HL-60 (cell line): Measurements from ENCODE around the gene CFAP92.

ENCODE experiments used
- DNase-seq, 2 experiments: peaks; one replicate each; pipeline ENCODE4 v3.0.0-alpha.2; 2010 to 2020; ENCODE audit warnings: low read depth in 1 of 2, low spot score in 1 of 2
- H3K27ac ChIP-seq: fragments of 250-450 bp; sonication (Bioruptor Pico); replicated peaks from 2 replicates; pipeline ENCODE4 v1.5.1; 2020; ENCODE audit warnings: mild to moderate bottlenecking, moderate library complexity
- H3K27me3 ChIP-seq: fragments of 250-450 bp; sonication (Bioruptor Pico); 2 replicates; pipeline ENCODE4 v1.5.1; 2021; ENCODE audit warnings: mild to moderate bottlenecking, moderate library complexity; ENCODE audit not compliant: insufficient read depth, poor library complexity, severe bottlenecking
- H3K4me3 ChIP-seq: replicated peaks from 2 replicates; pipeline ENCODE4 v1.5.1; 2011; ENCODE audit warnings: mild to moderate bottlenecking, control low read depth, low read length; ENCODE audit not compliant: insufficient read depth
- GABPA ChIP-seq: IDR thresholded peaks from 2 replicates; pipeline ENCODE4 v1.6.1; 2012; ENCODE audit warnings: low read depth
- POLR2AphosphoS5 ChIP-seq: IDR thresholded peaks from 2 replicates; pipeline ENCODE4 v1.6.1; 2012; ENCODE audit warnings: low read depth
- SPI1 ChIP-seq: IDR thresholded peaks from 2 replicates; pipeline ENCODE4 v1.6.1; 2012; ENCODE audit warnings: low read depth, mild to moderate bottlenecking, borderline replicate concordance
- TF ChIP-seq, protein P1 (sequence below): IDR thresholded peaks from 2 replicates; pipeline ENCODE4 v1.6.1; 2012; ENCODE audit warnings: low read depth; ENCODE audit not compliant: insufficient replicate concordance
- TF ChIP-seq, protein P2 (sequence below): IDR thresholded peaks from one replicate; pipeline ENCODE4 v1.5.1; 2011; ENCODE audit warnings: low read length, control low read depth, inconsistent platforms; ENCODE audit not compliant: insufficient read depth

Gene CFAP92

DNA sequence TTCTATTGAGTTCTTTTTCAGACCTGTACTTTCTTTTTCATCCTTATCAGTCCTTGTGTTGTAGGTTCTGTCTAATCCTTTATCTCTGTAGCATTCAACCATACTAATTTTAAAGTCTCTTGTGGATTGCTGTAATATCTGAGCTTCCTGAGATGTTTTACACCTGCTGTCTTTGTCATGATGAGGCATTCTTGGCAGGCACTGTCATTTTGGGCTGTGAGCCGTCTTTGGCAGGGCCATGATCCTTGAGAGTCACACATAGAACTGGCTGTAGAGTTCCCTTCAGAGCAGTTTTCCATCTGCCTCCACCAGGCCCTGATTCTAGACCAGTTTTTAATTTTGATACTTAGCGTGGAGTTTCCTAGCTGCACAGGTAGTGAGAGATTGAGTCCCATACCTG, 13.9 kb upstream of the CFAP92 start:
- Histone ChIP-seq H3K27me3 (peaks cover 8% of the 10 kb centered on the region), H3K4me3 (no peak overlapping the region), H3K27ac (no peak overlapping the region)
- DNase-seq, result no peak
- TF ChIP-seq, protein P1, sequence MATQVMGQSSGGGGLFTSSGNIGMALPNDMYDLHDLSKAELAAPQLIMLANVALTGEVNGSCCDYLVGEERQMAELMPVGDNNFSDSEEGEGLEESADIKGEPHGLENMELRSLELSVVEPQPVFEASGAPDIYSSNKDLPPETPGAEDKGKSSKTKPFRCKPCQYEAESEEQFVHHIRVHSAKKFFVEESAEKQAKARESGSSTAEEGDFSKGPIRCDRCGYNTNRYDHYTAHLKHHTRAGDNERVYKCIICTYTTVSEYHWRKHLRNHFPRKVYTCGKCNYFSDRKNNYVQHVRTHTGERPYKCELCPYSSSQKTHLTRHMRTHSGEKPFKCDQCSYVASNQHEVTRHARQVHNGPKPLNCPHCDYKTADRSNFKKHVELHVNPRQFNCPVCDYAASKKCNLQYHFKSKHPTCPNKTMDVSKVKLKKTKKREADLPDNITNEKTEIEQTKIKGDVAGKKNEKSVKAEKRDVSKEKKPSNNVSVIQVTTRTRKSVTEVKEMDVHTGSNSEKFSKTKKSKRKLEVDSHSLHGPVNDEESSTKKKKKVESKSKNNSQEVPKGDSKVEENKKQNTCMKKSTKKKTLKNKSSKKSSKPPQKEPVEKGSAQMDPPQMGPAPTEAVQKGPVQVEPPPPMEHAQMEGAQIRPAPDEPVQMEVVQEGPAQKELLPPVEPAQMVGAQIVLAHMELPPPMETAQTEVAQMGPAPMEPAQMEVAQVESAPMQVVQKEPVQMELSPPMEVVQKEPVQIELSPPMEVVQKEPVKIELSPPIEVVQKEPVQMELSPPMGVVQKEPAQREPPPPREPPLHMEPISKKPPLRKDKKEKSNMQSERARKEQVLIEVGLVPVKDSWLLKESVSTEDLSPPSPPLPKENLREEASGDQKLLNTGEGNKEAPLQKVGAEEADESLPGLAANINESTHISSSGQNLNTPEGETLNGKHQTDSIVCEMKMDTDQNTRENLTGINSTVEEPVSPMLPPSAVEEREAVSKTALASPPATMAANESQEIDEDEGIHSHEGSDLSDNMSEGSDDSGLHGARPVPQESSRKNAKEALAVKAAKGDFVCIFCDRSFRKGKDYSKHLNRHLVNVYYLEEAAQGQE, result no peak
- TF ChIP-seq, protein P2, sequence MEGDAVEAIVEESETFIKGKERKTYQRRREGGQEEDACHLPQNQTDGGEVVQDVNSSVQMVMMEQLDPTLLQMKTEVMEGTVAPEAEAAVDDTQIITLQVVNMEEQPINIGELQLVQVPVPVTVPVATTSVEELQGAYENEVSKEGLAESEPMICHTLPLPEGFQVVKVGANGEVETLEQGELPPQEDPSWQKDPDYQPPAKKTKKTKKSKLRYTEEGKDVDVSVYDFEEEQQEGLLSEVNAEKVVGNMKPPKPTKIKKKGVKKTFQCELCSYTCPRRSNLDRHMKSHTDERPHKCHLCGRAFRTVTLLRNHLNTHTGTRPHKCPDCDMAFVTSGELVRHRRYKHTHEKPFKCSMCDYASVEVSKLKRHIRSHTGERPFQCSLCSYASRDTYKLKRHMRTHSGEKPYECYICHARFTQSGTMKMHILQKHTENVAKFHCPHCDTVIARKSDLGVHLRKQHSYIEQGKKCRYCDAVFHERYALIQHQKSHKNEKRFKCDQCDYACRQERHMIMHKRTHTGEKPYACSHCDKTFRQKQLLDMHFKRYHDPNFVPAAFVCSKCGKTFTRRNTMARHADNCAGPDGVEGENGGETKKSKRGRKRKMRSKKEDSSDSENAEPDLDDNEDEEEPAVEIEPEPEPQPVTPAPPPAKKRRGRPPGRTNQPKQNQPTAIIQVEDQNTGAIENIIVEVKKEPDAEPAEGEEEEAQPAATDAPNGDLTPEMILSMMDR, result no peak
- no peak for TF ChIP-seq SPI1
- no peak for TF ChIP-seq POLR2AphosphoS5
- TF ChIP-seq GABPA, result no peak

DNA sequence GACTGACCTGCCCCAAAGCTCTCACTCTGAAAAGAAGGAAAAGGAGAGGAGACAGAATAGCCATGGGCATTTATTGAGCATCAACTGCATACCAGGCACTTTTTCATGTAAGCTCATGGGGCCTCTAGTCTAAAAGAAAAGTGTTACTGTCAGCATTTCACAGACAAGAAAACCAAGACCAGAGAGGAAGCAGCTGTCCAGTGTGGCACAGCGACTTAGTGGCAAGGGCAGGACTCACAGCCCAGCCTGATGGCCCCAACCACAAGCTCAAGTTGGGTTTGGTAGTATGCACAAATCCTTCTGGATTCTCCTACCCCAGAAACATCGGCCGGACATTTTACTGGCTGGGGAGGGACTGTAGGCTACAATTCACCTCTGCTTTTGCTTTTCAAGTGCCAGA, 13.0 kb upstream of the CFAP92 start:
- Histone ChIP-seq H3K27me3 (peaks cover 15% of the 10 kb centered on the region), H3K27ac (no peak overlapping the region)

DNA sequence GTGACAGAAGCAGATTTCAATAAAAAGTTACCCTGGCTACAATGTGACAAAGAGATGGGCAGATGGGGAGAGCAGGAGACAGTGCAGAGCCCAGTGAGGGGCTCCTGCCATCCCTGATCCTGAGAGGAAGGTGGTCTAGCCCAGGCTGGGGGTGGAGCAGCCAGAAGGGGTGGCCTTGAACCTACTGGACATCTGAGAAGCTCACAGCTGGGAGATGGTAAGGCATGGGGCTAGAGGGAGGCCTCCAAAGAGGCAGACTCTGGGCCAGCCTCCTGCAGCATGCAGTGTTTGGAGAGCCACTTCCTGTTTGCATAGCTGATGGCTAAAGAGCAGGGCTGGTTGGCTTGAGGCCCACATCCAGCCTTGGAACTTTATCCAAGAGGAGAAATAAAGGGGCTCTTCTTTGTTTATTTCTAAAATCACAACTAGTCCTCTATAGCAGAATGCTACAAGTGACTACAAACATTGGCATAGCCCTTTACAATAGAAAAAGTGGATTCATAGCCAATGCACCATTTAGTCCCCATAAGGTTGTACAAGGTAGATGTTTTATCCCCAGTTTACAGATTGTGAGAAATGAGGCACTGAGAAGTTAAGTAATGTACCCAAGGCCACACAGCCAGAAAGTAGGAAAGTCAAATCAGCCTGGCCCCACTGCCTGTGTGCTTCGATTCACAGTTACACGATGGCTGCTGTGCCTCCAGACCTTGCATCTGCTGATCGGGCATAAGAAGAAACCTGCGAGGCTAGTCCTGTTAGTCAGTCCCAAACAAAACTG, 11.8 kb upstream of the CFAP92 start:
- H3K27me3 ChIP-seq, result peaks cover 25% of the 10 kb centered on the region
- TF ChIP-seq SPI1 (peak; percentile 76), GABPA (no peak), POLR2AphosphoS5 (no peak)
- TF ChIP-seq, protein P1, result no peak
- DNase-seq, result peak in 1 of 2 experiments; percentile 38
- no peak overlapping the region for H3K4me3 ChIP-seq
- H3K27ac ChIP-seq, result no peak overlapping the region

More for the DNA sequence above, 13.0 kb upstream of the CFAP92 start:
- no peak for TF ChIP-seq GABPA
- TF ChIP-seq, protein P1, result no peak
- TF ChIP-seq, protein P2, result no peak
- no peak for DNase-seq
- H3K4me3 ChIP-seq, result no peak overlapping the region
